IMR-90 (cell line): ENCODE data around the gene ALDOA. TPM values are rescaled to one million over a fixed set of nuclear protein-coding genes. Genes with fewer than 3 reads are reported as not detected.

Experiments
- ATAC-seq: fragments of 200-7000 bp; cut with Tn5 transposase; 2 replicates; pipeline ENCODE4 v1.9.1; 2020; ENCODE audit warnings: low read depth, mild to moderate bottlenecking, moderate library complexity
- BruUV-seq: library from RNA; stranded (reverse); fragments of 400-500 nt; replicated peaks from 2 replicates; lab custom pipeline; 2021; lab: Mats Ljungman, UMichigan
- CTCF ChIA-PET: fragments of 300-600 bp; formaldehyde crosslinking; extraction: SDS; loops from one replicate; lab custom pipeline; 2021; ENCODE audit warnings: antibody characterized with exemption; lab: Yijun Ruan, JAX
- POLR2A ChIA-PET: fragments of 300-600 bp; sonication (Branson Sonifier 250); formaldehyde crosslinking; loops from one replicate; lab custom pipeline; 2022; ENCODE audit warnings: antibody characterized with exemption; ENCODE audit not compliant: unreplicated experiment; lab: Charles Lee
- DNase-seq: peaks from one replicate; pipeline ENCODE4 v3.0.0; 2013
- H2AFZ ChIP-seq: replicated peaks from 2 replicates; pipeline ENCODE3; 2013; ENCODE audit warnings: low read length, mild to moderate bottlenecking; ENCODE audit not compliant: poor library complexity
- H2AK5ac ChIP-seq: 2 replicates; pipeline ENCODE4 v1.6.1; 2013; ENCODE audit warnings: low read depth, low read length, inconsistent platforms
- H2AK9ac ChIP-seq: replicated peaks from 2 replicates; pipeline ENCODE3; 2013; ENCODE audit warnings: mild to moderate bottlenecking, low read depth, low read length, moderate library complexity; ENCODE audit not compliant: poor library complexity
- H2BK120ac ChIP-seq: 2 replicates; pipeline ENCODE4 v1.6.1; 2013; ENCODE audit warnings: low read depth, low read length, inconsistent platforms
- H2BK15ac ChIP-seq: 3 replicates; pipeline ENCODE4 v1.6.1; 2013; ENCODE audit warnings: low read depth, low read length, inconsistent platforms
- H2BK20ac ChIP-seq: 2 replicates; pipeline ENCODE4 v1.6.1; 2013; ENCODE audit warnings: low read depth, mild to moderate bottlenecking, inconsistent platforms, low read length, moderate library complexity
- H2BK5ac ChIP-seq: 2 replicates; pipeline ENCODE4 v1.6.1; 2013; ENCODE audit warnings: mild to moderate bottlenecking, low read depth, low read length, inconsistent platforms; ENCODE audit not compliant: poor library complexity, severe bottlenecking
- H3K14ac ChIP-seq: replicated peaks from 2 replicates; pipeline ENCODE4 v1.6.1; 2013; ENCODE audit warnings: low read depth, low read length, inconsistent platforms
- H3K18ac ChIP-seq: 2 replicates; pipeline ENCODE4 v1.6.1; 2013; ENCODE audit warnings: low read depth, low read length, control low read depth
- H3K23ac ChIP-seq: 2 replicates; pipeline ENCODE4 v1.6.1; 2013; ENCODE audit warnings: low read depth, low read length, inconsistent platforms
- H3K27ac ChIP-seq: 2 replicates; pipeline ENCODE4 v1.5.1; 2013; ENCODE audit warnings: mild to moderate bottlenecking, control low read depth, low read length; ENCODE audit not compliant: insufficient read depth
- H3K27me3 ChIP-seq: 2 replicates; pipeline ENCODE4 v1.6.1; 2013; ENCODE audit warnings: low read length; ENCODE audit not compliant: control insufficient read depth, insufficient read depth
- H3K36me3 ChIP-seq: 2 replicates; pipeline ENCODE4 v1.6.1; 2013; ENCODE audit warnings: low read length, mixed read lengths; ENCODE audit not compliant: control insufficient read depth, insufficient read depth
- H3K4ac ChIP-seq: 2 replicates; pipeline ENCODE4 v1.6.1; 2013; ENCODE audit warnings: low read depth, low read length, inconsistent platforms
- H3K4me1 ChIP-seq: 2 replicates; pipeline ENCODE4 v1.6.1; 2013; ENCODE audit warnings: low read length, mixed read lengths; ENCODE audit not compliant: control insufficient read depth, insufficient read depth
- H3K4me2 ChIP-seq: 2 replicates; pipeline ENCODE4 v1.6.1; 2013; ENCODE audit warnings: low read depth, mild to moderate bottlenecking, control low read depth, low read length, moderate library complexity
- H3K4me3 ChIP-seq: 2 replicates; pipeline ENCODE4 v1.5.1; 2013; ENCODE audit warnings: low read depth, mild to moderate bottlenecking, control low read depth, low read length, moderate library complexity; ENCODE audit not compliant: insufficient read depth
- H3K56ac ChIP-seq: 2 replicates; pipeline ENCODE4 v1.6.1; 2013; ENCODE audit warnings: low read length, inconsistent platforms; ENCODE audit not compliant: insufficient read depth; ENCODE audit errors: extremely low read depth
- H3K79me1 ChIP-seq, 2 experiments: 2 replicates each; pipeline ENCODE4 v1.6.1; 2013; ENCODE audit warnings: low read length in 2 of 2, inconsistent platforms in 1 of 2, low read depth in 1 of 2
- H3K9ac ChIP-seq: 2 replicates; pipeline ENCODE4 v1.6.1; 2013; ENCODE audit warnings: low read depth, low read length, control low read depth
- H3K9me1 ChIP-seq: 2 replicates; pipeline ENCODE4 v1.6.1; 2013; ENCODE audit warnings: low read length, inconsistent platforms; ENCODE audit not compliant: insufficient read depth
- H3K9me3 ChIP-seq: 2 replicates; pipeline ENCODE4 v1.6.1; 2013; ENCODE audit warnings: low read length; ENCODE audit not compliant: control insufficient read depth, insufficient read depth
- H4K20me1 ChIP-seq: 2 replicates; pipeline ENCODE4 v1.6.1; 2013; ENCODE audit warnings: low read length, inconsistent platforms; ENCODE audit not compliant: insufficient read depth
- H4K5ac ChIP-seq: 2 replicates; pipeline ENCODE4 v1.6.1; 2013; ENCODE audit warnings: mild to moderate bottlenecking, low read depth, low read length, control low read depth
- H4K8ac ChIP-seq, 2 experiments: 2 replicates each; pipeline ENCODE4 v1.6.1; 2013; ENCODE audit warnings: low read depth in 2 of 2, low read length in 2 of 2, control low read depth in 1 of 2, inconsistent platforms in 1 of 2
- H4K91ac ChIP-seq: 2 replicates; pipeline ENCODE4 v1.6.1; 2013; ENCODE audit warnings: low read depth, low read length, inconsistent platforms; ENCODE audit not compliant: insufficient read depth
- CEBPB ChIP-seq: IDR thresholded peaks from 2 replicates; pipeline ENCODE4 v1.6.1; 2012; ENCODE audit warnings: low read depth, low read length, improper control_type of control experiment
- CHD1 ChIP-seq: IDR thresholded peaks from 2 replicates; pipeline ENCODE4 v1.6.1; 2012; ENCODE audit warnings: low read depth, low read length, improper control_type of control experiment
- MAFK ChIP-seq: IDR thresholded peaks from 2 replicates; pipeline ENCODE4 v1.6.1; 2012; ENCODE audit warnings: low read depth, low read length, improper control_type of control experiment
- MAZ ChIP-seq: IDR thresholded peaks from 2 replicates; pipeline ENCODE4 v1.6.1; 2012; ENCODE audit warnings: low read depth, mild to moderate bottlenecking, low read length, improper control_type of control experiment, moderate library complexity, borderline replicate concordance
- NFE2L2 ChIP-seq: fragments of 150-350 bp; IDR thresholded peaks from 2 replicates; pipeline ENCODE4 v1.6.1; 2016; ENCODE audit warnings: low read depth, mild to moderate bottlenecking, low read length
- POLR2A ChIP-seq: IDR thresholded peaks from 2 replicates; pipeline ENCODE4 v1.6.1; 2012; ENCODE audit warnings: mild to moderate bottlenecking, low read depth, low read length
- RAD21 ChIP-seq: IDR thresholded peaks from 2 replicates; pipeline ENCODE4 v1.6.1; 2012; ENCODE audit warnings: low read length, improper control_type of control experiment
- RCOR1 ChIP-seq: IDR thresholded peaks from 2 replicates; pipeline ENCODE4 v1.6.1; 2012; ENCODE audit warnings: mild to moderate bottlenecking, low read length, improper control_type of control experiment; ENCODE audit not compliant: insufficient replicate concordance
- RFX5 ChIP-seq: IDR thresholded peaks from 2 replicates; pipeline ENCODE4 v1.8.0; 2012; ENCODE audit warnings: low read depth, mild to moderate bottlenecking, low read length, moderate library complexity
- WGBS, 2 experiments: methylation state at CpG; one replicate each; pipeline versions ENCODE4 v1.1.5 to v1.1.7; 2013; ENCODE audit warnings: missing lambda C conversion rate in 2 of 2; ENCODE audit not compliant: insufficient read length in 1 of 2; ENCODE audit errors: extremely low coverage in 2 of 2; 5-methylcytosine and 5-hydroxymethylcytosine counted together
- dilution Hi-C: fragments of 300-500 bp; cut with HindIII; formaldehyde crosslinking; loops from one replicate; pipeline ENCODE4 v1.14.3; 2018; ENCODE audit warnings: low sequenced_read_pairs; ENCODE audit not compliant: unreplicated experiment
- in situ Hi-C: fragments of 300-500 bp; cut with MboI; formaldehyde crosslinking; loops from 3 replicates; pipeline ENCODE4 v1.14.3; 2019; ENCODE audit warnings: low sequenced_read_pairs, inconsistent platforms, mixed read lengths
- intact Hi-C: fragments of 100-400 bp; cut with micrococcal nuclease; formaldehyde crosslinking; loops from 2 replicates; pipeline ENCODE4 v1.10.0; 2022
- polyA plus RNA-seq, 3 experiments: library from polyadenylated mRNA; depleted of rRNA; stranded (reverse); fragments of >200 nt; gene quantifications; 2 replicates each; pipeline ENCODE4 v1.2.3, GENCODE V29; 2012; ENCODE audit warnings: low replicate concordance in 1 of 3
- total RNA-seq: library from RNA; depleted of rRNA; stranded (reverse); fragments of >200 nt; gene quantifications from 2 replicates; pipeline ENCODE4 v1.2.3, GENCODE V29; 2012
- TF ChIP-seq, protein P1 (sequence below): fragments of 150-350 bp; IDR thresholded peaks from 2 replicates; pipeline ENCODE4 v1.6.1; 2016; ENCODE audit warnings: low read depth, mild to moderate bottlenecking, low read length, moderate library complexity, borderline replicate concordance
- TF ChIP-seq, protein P2 (sequence below): conservative IDR thresholded peaks from 2 replicates; pipeline ENCODE4 v1.5.1; 2012; ENCODE audit warnings: mild to moderate bottlenecking, low read depth, low read length, improper control_type of control experiment

ALDOA gene
- total and polyA plus RNA-seq, 2 of the 4 experiments (the other 2 are of a cell fraction), result 1,697 to 1,990 TPM

DNA sequence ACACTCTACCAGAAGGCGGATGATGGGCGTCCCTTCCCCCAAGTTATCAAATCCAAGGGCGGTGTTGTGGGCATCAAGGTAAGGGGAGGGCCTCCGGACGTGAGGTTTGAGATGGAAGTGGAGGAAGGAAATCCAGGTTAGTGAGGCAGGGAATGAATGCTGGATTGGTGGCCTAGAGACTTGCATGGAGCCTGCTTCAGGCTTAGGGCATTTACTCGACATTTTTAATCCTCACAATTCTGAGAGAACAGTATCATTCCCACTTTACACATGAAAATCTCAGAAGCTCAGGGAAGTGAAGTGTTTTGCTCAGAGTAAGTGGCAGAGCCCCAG, 2.0 kb downstream of the ALDOA start:
- in situ Hi-C loops, result no loop called here
- peaks cover 56% of the 10 kb centered on the region for H3K36me3 ChIP-seq
- peak overlapping the region; percentile 96 for H3K9ac ChIP-seq
- H2AFZ ChIP-seq, result no peak overlapping the region
- no peak overlapping the region for H3K4ac ChIP-seq
- H3K27ac ChIP-seq, result peak overlapping the region; percentile 10; the same call in 1 of the 2 replicates
- no peak overlapping the region for H4K91ac ChIP-seq
- DNase-seq, result no peak
- H2AK5ac ChIP-seq, result no peak overlapping the region
- TF ChIP-seq, protein P1, sequence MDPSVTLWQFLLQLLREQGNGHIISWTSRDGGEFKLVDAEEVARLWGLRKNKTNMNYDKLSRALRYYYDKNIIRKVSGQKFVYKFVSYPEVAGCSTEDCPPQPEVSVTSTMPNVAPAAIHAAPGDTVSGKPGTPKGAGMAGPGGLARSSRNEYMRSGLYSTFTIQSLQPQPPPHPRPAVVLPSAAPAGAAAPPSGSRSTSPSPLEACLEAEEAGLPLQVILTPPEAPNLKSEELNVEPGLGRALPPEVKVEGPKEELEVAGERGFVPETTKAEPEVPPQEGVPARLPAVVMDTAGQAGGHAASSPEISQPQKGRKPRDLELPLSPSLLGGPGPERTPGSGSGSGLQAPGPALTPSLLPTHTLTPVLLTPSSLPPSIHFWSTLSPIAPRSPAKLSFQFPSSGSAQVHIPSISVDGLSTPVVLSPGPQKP, result no peak
- TF ChIP-seq NFE2L2 (no peak), RFX5 (no peak), CEBPB (no peak), RCOR1 (no peak), CHD1 (no peak), MAZ (no peak), RAD21 (no peak), POLR2A (no peak), MAFK (no peak)
- TF ChIP-seq, protein P2, sequence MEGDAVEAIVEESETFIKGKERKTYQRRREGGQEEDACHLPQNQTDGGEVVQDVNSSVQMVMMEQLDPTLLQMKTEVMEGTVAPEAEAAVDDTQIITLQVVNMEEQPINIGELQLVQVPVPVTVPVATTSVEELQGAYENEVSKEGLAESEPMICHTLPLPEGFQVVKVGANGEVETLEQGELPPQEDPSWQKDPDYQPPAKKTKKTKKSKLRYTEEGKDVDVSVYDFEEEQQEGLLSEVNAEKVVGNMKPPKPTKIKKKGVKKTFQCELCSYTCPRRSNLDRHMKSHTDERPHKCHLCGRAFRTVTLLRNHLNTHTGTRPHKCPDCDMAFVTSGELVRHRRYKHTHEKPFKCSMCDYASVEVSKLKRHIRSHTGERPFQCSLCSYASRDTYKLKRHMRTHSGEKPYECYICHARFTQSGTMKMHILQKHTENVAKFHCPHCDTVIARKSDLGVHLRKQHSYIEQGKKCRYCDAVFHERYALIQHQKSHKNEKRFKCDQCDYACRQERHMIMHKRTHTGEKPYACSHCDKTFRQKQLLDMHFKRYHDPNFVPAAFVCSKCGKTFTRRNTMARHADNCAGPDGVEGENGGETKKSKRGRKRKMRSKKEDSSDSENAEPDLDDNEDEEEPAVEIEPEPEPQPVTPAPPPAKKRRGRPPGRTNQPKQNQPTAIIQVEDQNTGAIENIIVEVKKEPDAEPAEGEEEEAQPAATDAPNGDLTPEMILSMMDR, result no peak
- H2BK120ac ChIP-seq, result no peak overlapping the region
- H2BK20ac ChIP-seq, result no peak overlapping the region
- ChIA-PET CTCF (no interaction called here), POLR2A (no interaction called here)
- H3K4me3 ChIP-seq, result peak overlapping the region; percentile 85
- dilution Hi-C loops, result no loop called here
- no peaks in the 10 kb centered on the region for H3K27me3 ChIP-seq
- H2AK9ac ChIP-seq, result no peak overlapping the region
- no peak overlapping the region for H4K5ac ChIP-seq
- peak overlapping the region; percentile 11 for H2BK5ac ChIP-seq
- no peak overlapping the region for H3K18ac ChIP-seq
- H3K9me3 ChIP-seq, result no peaks in the 10 kb centered on the region
- ATAC-seq, result no peak
- H3K79me1 ChIP-seq, result peaks cover 30 to 68% of the 10 kb centered on the region in 2 experiments
- peaks cover 32% of the 10 kb centered on the region for H3K4me1 ChIP-seq
- intact Hi-C loops, result no loop called here
- H3K9me1 ChIP-seq, result peaks cover 23% of the 10 kb centered on the region
- H3K56ac ChIP-seq, result no peak overlapping the region
- no TSS peak for BruUV-seq
- peak overlapping the region; percentile 49 for H3K23ac ChIP-seq
- H4K8ac ChIP-seq, result no peak overlapping the region
- H3K4me2 ChIP-seq, result peak overlapping the region; percentile 96
- H2BK15ac ChIP-seq, result no peak overlapping the region
- H4K20me1 ChIP-seq, result peaks cover 65% of the 10 kb centered on the region
- H3K14ac ChIP-seq, result peak overlapping the region; percentile 98; the same call in 1 of the 2 replicates
- no CpG with 5 or more reads among the region's 6 CpGs for WGBS, 2 experiments
